Kidney epithelial cell (primary cell): ENCODE measurements around the gene INTS6. TPM values are rescaled to one million over a fixed set of nuclear protein-coding genes. Genes with fewer than 3 reads are reported as not detected.

Experiments used
- DNase-seq: peaks from one replicate; pipeline ENCODE4 v3.0.0-alpha.2; 2010; ENCODE audit warnings: low read depth
- H3K27me3 ChIP-seq: 2 replicates; pipeline ENCODE4 v1.6.0; 2011; ENCODE audit warnings: low read length; ENCODE audit not compliant: control insufficient read depth, insufficient read depth
- H3K36me3 ChIP-seq: 2 replicates; pipeline ENCODE4 v1.5.1; 2011; ENCODE audit warnings: low read length; ENCODE audit not compliant: control insufficient read depth, insufficient read depth
- H3K4me3 ChIP-seq: 2 replicates; pipeline ENCODE4 v1.5.1; 2011; ENCODE audit warnings: low read depth, mild to moderate bottlenecking, control low read depth, low read length
- total RNA-seq: library from RNA; depleted of rRNA; stranded (reverse); fragments of >200 nt; gene quantifications from 2 replicates; pipeline ENCODE4 v1.2.3, GENCODE V29; 2015
- TF ChIP-seq, protein P1 (sequence below): IDR thresholded peaks from 2 replicates; pipeline ENCODE4 v1.5.1; 2011; ENCODE audit warnings: mild to moderate bottlenecking, moderate library complexity, low read length, control low read depth, inconsistent platforms; ENCODE audit not compliant: insufficient read depth, poor library complexity, severe bottlenecking

Gene INTS6
- total RNA-seq, 1 donor from 2014 or later = 23.2 TPM

DNA sequence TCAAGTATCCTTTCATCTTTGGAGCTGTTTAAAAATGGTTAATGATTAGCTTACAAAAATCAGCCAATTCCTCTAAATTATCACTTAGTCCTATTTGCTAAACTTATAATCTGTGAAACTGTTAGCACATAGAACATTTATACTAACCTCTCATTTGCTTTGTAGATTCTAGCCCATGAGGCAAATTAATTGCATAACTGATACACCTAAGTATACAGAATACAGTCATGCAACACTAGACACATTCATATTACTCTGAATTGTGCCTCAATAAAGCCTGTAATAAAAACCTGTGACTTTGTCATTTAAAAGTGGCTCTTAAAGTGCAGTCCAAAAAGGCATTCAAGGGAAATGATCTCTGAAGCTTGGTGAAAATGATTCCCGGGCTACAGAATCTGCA lies 92.3 kb downstream of the INTS6 start:
- H3K36me3 ChIP-seq = no peaks in the 10 kb centered on the region
- no peaks in the 10 kb centered on the region for H3K27me3 ChIP-seq
- no peak overlapping the region for H3K4me3 ChIP-seq
- DNase-seq = no peak
- TF ChIP-seq, protein P1, sequence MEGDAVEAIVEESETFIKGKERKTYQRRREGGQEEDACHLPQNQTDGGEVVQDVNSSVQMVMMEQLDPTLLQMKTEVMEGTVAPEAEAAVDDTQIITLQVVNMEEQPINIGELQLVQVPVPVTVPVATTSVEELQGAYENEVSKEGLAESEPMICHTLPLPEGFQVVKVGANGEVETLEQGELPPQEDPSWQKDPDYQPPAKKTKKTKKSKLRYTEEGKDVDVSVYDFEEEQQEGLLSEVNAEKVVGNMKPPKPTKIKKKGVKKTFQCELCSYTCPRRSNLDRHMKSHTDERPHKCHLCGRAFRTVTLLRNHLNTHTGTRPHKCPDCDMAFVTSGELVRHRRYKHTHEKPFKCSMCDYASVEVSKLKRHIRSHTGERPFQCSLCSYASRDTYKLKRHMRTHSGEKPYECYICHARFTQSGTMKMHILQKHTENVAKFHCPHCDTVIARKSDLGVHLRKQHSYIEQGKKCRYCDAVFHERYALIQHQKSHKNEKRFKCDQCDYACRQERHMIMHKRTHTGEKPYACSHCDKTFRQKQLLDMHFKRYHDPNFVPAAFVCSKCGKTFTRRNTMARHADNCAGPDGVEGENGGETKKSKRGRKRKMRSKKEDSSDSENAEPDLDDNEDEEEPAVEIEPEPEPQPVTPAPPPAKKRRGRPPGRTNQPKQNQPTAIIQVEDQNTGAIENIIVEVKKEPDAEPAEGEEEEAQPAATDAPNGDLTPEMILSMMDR = no peak

DNA sequence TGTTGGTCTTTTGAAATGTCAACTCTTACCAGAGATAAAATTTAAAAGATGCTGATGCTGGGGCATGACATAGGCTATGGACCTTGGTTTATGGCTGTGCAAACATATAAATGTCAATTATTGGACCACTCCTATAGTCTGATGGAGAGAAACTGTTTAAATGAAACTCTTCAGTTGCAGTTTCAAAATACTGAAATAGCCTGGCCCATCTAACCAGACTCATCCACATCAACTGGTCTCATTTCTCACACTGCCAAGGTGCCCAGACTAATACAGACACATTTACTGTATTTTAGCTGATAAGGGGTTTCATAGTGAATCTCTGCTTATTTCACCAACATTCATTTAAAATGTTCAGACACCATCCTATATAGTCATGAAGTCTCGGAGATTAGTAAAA lies 93.5 kb downstream of the INTS6 start:
- Histone ChIP-seq H3K36me3 (no peaks in the 10 kb centered on the region), H3K27me3 (no peaks in the 10 kb centered on the region), H3K4me3 (no peak overlapping the region)
- no peak for DNase-seq
- TF ChIP-seq, protein P1 = no peak

DNA sequence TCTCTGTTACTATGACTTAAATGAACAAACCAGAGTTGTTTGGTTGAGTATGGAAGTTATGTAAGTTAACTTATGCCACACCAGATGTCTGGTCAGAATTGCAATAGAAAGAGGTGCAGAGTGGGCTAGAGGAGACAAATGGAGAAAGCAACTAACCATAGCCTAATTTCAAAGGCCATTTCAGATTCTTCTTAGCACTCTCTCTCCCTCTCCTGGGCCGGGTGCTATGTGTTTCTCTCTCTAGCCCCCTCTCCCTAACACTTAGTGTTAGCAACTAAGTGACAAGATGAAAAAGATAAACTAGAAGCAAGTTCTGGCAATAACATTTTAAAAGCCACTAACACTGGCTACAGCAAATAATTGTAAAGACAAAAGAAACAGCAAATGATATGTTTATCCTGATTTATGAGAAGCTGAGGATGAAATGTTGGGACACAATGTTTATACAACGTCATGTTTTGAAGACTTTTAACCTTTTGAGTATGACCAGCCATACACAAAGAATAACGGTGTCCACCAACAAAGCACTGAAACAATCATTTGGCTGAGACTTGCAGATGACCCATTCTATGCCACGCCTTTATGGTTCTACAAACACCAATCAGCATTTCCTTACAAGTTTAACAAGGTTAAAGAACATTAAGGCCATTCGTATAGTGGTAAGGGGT lies 94.8 kb downstream of the INTS6 start:
- DNase-seq = no peak

DNA sequence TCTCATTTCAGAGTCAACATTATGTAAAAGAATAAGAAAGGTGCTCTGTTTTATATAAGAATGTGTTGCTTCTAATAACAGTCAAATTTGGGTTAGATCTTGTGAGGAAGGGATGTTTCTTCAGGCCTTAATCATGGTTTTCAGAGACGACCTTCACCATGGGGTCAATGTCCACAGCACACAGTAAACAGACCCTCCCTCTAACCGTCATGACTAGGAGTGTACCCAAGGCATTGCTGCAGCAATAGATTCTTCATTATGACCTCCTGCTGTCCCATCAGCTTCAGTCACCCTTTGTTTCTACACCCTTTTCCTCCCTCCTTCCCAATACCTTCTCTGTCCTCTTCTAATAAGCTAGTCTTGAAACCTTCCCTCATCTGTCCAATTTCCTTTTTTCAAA lies 97.6 kb downstream of the INTS6 start:
- no peak for DNase-seq
- no peak overlapping the region for H3K4me3 ChIP-seq

More for the DNA sequence above, 94.8 kb downstream of the INTS6 start:
- Histone ChIP-seq H3K4me3 (no peak overlapping the region), H3K36me3 (no peaks in the 10 kb centered on the region), H3K27me3 (no peaks in the 10 kb centered on the region)
- TF ChIP-seq, protein P1 = no peak

DNA sequence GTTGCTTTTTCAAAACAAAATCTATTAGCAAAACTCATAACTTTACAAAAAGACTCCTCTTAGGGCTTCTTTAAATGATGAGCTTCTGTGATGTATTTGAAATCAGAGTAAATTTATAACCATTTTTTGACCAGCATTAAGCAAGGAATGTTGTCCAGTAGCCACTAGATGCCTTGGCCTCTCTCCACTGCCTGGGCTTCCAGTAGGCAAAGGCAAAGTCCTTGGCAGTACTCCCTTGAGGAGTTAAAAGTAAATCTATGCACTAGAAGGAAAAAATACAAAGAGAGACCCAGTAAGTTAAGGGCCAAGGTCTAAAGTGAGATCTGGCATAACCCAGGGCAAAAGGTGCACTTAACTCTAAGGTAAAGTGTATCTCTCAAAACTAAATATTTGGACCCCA lies 103.8 kb downstream of the INTS6 start:
- Histone ChIP-seq H3K27me3 (no peaks in the 10 kb centered on the region), H3K36me3 (no peaks in the 10 kb centered on the region), H3K4me3 (no peak overlapping the region)
- TF ChIP-seq, protein P1 = no peak
- DNase-seq = no peak

More for the DNA sequence above, 97.6 kb downstream of the INTS6 start:
- Histone ChIP-seq H3K27me3 (no peaks in the 10 kb centered on the region), H3K36me3 (no peaks in the 10 kb centered on the region)
- TF ChIP-seq, protein P1 = no peak
